Activated T-cell treated with anti-CD3 and anti-CD28 coated beads for 48 hours (primary cell): ENCODE data around the gene INO80.
A peak's percentile ranks its signal among the peaks of the same experiment; 100 is the strongest.

ENCODE experiments used
- DNase-seq: peaks from one replicate; pipeline ENCODE4 v3.0.0-alpha.2; 2020; ENCODE audit warnings: low read depth

Gene INO80

GRCh38 chr15:41043276-41043951 lies 72.7 kb downstream of the INO80 start:
- DNase-seq, result no peak

- no peak for DNase-seq
Observed at GRCh38 chr15:41042851-41043250, 73.2 kb downstream of the INO80 start.

DNA sequence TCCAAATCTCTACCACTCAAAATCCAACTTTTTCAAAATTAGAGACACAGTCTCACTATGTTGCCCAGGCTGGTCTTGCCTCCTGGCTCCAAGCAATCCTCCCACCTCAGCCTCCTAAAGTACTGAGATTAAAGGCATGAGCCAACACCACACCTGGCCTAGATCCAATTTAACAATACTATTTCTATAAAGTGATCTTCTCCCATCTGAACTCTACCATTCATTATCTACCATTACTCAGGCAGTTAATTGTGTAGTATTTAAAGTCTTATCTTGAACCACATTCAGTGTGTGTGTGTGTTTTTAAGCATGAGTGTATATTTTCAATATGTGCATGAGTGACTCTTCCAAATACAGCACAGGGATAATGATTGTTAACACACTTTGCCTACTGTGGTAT lies 77.0 kb downstream of the INO80 start:
- no peak for DNase-seq

- no peak for DNase-seq
Observed at GRCh38 chr15:41032079-41032328, 84.1 kb downstream of the INO80 start.

GRCh38 chr15:41031232-41032078 lies 84.6 kb downstream of the INO80 start:
- DNase-seq, result no peak

- DNase-seq, result no peak
Observed at GRCh38 chr15:41028853-41029252, 87.2 kb downstream of the INO80 start.

DNA sequence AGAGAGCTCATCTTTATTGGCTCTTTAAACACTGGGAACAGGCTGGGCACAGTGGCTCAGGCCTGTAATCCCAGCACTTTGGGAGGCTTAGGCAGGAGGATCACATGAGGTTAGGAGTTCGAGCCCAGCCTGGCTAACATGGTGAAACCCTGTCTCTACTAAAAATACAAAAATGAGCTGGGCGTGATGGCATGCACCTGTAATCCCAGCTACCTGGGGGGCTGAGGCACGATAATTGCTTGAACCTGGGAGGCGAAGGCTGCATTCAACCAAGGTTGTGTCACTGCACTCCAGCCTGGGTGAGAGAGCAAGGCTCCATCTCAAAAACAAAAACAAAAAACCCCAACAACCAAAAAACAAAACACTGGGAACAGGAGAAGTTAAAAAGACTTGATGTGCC lies 90.7 kb downstream of the INO80 start:
- no peak for DNase-seq

- no peak for DNase-seq
Observed at GRCh38 chr15:41024885-41025284, 91.2 kb downstream of the INO80 start.

- DNase-seq, result no peak
Observed at GRCh38 chr15:41024131-41024530, 91.9 kb downstream of the INO80 start.

GRCh38 chr15:41022487-41023090 lies 93.5 kb downstream of the INO80 start:
- DNase-seq, result peak; percentile 2

DNA sequence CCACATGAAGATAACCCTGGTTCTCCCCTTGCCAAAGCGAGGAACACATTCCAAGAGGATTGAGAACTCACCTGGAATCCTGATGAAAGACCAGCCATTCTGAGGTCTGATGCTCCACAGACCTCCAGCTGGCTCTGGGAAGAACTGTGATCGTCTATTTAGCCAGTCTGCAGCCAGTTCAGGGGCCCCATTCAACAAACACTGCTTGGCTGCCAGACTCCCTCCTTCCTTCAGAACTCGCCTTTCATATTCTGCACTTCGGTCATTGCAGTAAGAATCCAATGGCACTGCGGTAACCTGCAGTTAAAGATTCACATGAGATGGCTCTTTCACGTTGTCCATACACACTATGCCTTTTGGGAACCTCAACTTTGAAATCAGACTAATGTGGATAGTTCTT lies 95.3 kb downstream of the INO80 start:
- no peak for DNase-seq

DNA sequence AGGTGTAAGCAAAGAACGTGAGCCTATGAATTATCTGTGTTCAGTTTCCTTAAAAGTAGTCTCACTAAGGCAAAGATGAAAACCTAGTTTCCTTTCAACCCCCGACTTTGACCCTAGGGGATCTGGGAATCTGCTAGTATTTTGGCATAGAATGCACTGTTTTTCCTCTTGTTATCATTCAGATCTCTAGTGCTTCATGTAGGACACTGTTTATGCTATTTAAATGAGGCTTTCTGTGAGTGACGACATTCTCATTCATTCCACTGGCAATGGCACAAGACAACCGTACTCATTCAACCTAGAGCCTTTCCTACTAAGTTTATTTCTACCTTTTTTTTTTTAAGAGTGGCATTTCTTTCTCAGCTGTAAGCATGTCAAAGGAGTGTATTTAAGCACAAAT lies 95.8 kb downstream of the INO80 start:
- no peak for DNase-seq

GRCh38 chr15:41019174-41019573 lies 96.9 kb downstream of the INO80 start:
- DNase-seq, result no peak

DNA sequence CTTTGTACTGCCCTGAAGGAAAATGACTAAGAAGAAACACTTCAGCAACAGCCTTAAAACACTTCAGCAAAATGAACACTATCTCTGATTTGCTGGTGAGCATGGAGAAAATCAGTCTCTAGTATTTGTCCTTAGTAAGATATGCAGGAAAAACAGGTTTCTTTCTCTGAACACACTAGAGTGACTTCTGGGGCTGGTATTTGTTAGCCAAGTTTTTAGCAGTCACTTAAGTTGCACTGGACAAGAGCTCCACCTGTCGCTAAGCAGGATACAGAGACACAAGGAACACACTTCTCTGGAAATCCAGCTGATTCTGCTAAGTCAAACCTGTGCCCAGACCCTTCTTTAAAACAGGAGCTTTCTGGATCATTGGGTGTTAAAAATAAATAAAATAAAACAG lies 97.5 kb downstream of the INO80 start:
- DNase-seq, result no peak

DNA sequence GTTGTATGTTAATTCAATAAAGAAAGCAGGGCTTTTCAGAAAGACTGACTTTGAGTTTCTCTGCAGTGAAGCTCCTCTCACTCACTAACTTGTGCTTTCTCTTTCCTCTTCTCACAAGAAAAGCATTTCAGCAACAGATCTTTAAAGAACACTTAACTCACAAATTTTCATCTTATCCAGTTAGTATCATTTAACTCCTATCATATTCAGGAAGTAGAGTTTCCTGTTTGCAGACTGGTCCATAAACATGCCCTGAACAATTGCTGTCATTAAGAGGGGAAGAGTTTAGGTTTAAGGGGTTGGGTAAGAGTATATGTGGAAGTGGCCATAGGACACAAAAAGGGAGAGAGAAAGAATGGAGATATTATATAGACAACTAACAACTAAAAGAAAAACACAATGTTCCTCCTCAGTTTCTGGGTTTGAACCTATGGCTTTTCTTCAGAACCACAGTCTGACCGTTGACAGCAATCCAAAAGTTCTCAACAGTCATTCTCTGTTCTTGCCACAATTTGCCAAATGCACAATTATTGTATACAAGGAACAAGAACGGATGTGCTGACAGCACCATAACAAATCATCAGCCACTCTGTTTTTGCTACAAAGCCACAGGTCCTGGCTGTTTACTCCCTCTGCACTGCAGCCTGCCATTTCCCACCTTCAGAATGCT lies 98.9 kb downstream of the INO80 start:
- DNase-seq, result no peak

- no peak for DNase-seq
Observed at GRCh38 chr15:41013691-41014414, 102.2 kb downstream of the INO80 start.

GRCh38 chr15:41011055-41011815 lies 104.8 kb downstream of the INO80 start:
- DNase-seq, result no peak

GRCh38 chr15:41010345-41010744 lies 105.7 kb downstream of the INO80 start:
- no peak for DNase-seq

DNA sequence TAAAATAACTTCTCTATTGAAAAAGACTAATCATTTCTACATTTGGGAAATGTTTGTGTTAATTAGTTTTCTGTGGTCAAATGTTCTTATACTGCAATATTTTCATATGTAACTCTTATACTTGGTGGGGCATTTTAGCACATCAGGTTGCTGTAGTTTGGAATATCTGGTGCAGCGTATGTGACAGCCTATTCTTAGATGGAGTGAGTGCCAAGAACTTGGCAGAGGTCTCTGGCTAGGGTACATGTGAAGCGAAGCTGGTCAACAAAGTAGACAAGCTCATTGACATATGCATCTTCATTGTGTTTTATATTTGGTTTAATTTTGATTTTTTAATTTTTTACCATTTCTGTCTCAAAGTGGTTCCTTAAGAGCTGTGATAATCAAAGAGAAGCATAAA lies 109.6 kb downstream of the INO80 start:
- DNase-seq, result no peak

- DNase-seq, result no peak
Observed at GRCh38 chr15:41004490-41004889, 111.6 kb downstream of the INO80 start.

GRCh38 chr15:41001524-41002214 lies 114.4 kb downstream of the INO80 start:
- no peak for DNase-seq
